ENCODE results near the gene MTRF1L.

MTRF1L gene

DNA sequence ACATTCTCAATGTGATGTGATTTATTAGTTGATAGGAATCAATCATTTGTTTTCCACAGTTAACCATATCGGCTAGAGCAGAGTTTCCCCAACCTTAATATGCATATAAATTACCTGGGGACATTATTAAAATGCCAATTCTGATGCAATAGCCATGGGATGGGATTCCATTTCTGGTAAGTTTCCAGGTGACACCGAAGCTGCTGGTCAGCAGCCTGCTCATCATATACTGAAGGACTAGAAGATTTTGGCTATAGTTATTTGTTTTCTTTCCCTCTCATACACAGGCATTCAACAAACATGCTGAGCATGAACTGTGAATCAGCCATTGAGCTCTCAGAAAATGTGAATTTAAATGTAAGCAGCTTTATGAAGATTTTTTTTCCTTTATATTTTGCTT, 55.5 kb downstream of the MTRF1L start:
- no peak for DNase-seq (ENCODE audit: low read depth, low spot score)
- in situ Hi-C loops (cut with HindIII; ENCODE audit: low sequenced_read_pairs) = no loop called here
- TF ChIP-seq, protein P1, sequence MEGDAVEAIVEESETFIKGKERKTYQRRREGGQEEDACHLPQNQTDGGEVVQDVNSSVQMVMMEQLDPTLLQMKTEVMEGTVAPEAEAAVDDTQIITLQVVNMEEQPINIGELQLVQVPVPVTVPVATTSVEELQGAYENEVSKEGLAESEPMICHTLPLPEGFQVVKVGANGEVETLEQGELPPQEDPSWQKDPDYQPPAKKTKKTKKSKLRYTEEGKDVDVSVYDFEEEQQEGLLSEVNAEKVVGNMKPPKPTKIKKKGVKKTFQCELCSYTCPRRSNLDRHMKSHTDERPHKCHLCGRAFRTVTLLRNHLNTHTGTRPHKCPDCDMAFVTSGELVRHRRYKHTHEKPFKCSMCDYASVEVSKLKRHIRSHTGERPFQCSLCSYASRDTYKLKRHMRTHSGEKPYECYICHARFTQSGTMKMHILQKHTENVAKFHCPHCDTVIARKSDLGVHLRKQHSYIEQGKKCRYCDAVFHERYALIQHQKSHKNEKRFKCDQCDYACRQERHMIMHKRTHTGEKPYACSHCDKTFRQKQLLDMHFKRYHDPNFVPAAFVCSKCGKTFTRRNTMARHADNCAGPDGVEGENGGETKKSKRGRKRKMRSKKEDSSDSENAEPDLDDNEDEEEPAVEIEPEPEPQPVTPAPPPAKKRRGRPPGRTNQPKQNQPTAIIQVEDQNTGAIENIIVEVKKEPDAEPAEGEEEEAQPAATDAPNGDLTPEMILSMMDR (IDR thresholded peaks at IDR 0.05; ENCODE audit: low read depth, low read length) = no peak
- no peak overlapping the region for H3K4me3 ChIP-seq (ENCODE audit: low read depth, low read length)

DNA sequence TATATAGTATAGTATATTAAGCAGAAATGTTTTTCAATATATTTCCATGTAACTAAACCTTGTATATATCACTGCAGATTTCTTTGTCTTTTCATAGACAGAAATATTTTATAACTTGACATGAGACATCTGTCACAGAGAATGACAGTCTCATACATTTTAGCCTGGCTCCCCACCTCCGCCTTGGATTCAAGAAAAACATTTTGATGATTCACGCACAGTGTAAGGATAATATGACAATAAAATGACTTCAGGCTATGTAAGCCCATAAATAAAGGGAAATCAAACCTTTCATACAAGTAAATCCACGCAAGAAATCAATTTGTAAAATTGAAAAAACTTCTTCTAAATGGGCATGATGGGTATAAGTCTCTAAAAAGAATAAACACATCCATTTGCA, 56.0 kb downstream of the MTRF1L start:
- DNase-seq (ENCODE audit: low read depth, low spot score) = no peak
- TF ChIP-seq, protein P1 (IDR thresholded peaks at IDR 0.05; ENCODE audit: low read depth, low read length) = no peak
- in situ Hi-C loops (cut with HindIII; ENCODE audit: low sequenced_read_pairs) = no loop called here
- no peak overlapping the region for H3K4me3 ChIP-seq (ENCODE audit: low read depth, low read length)

DNA sequence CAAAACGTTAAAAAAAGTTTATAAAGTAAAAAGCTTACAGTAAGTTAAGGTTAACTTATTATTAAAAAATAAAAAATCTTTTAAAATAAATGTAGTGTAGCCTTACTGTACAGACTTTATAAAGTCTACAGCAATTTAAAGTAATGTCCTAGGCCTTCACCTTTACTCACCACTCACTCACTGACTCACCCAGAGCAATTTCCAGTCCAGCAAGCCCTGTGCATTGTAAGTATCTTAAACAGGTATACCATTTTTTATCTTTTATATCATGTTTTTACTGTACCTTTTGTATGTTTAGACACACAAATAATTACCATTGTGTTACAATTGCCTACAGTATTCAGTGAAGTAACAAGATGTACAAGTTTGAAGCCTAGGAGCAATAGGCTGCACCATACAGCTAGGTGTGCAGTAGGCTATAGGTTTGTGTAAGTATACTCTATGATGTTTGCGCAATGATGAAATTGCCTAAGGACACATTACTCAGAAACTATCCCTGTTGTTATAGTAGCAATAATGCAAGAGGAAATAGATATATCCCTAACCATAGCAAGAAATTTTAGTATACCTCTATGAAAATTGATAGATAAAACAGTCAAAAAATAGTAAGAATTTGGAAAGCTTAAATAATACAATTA, 59.1 kb downstream of the MTRF1L start:
- H3K4me3 ChIP-seq (ENCODE audit: low read depth, low read length) = no peak overlapping the region
- DNase-seq (ENCODE audit: low read depth, low spot score) = no peak
- TF ChIP-seq, protein P1 (IDR thresholded peaks at IDR 0.05; ENCODE audit: low read depth, low read length) = no peak
- in situ Hi-C loops (cut with HindIII; ENCODE audit: low sequenced_read_pairs) = no loop called here

DNA sequence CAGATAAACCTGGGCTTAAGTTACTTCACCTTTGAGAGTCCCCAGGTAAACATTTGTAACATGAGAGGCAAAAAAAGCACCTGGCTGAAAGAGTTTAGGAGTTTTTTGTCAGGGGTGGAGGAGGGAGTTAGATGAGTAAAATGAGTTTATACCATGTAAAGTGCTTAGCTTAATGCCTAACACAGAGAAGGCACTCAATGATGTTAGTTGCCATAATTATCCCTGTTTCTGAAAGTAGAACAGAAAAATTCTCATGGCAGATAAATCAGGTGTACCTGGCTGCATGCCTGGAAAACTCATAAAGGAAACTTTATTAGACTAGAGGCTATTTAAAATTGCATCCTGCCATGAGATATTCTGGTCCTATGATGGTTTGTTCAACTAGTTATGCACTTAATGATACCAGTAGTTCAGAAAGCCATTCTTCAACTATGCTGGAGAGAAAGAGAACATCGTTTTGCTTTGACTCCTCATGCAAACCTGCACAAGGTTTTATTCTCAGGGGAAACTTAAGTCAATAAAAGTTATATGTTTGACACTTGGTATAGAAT, 60.1 kb downstream of the MTRF1L start:
- in situ Hi-C loops (cut with HindIII; ENCODE audit: low sequenced_read_pairs) = no loop called here
- no peak overlapping the region for H3K4me3 ChIP-seq (ENCODE audit: low read depth, low read length)
- TF ChIP-seq, protein P1 (IDR thresholded peaks at IDR 0.05; ENCODE audit: low read depth, low read length) = no peak
- DNase-seq (ENCODE audit: low read depth, low spot score) = no peak

DNA sequence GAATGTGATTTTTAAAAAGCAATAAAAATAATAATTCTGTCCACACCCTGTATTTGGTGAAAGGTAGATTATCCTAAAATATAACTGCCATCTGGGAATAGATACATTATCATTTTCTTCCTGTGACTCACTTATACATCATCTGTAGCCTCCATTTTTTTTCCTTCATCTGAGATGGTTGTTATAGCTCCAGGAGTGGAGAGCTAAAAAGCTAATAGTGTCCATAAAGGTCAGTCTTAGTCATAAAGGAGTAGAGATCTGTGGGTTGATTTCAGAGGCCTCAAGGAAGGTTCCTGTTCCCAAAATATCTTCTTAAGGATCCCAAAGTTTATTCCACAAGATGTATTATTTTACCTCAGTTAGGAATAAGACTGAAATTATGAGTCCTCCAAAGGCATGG, 60.8 kb downstream of the MTRF1L start:
- no peak for DNase-seq (ENCODE audit: low read depth, low spot score)
- in situ Hi-C loops (cut with HindIII; ENCODE audit: low sequenced_read_pairs) = no loop called here
- no peak overlapping the region for H3K4me3 ChIP-seq (ENCODE audit: low read depth, low read length)
- TF ChIP-seq, protein P1 (IDR thresholded peaks at IDR 0.05; ENCODE audit: low read depth, low read length) = no peak
